Vagina (tissue), 2 donors: Measurements from ENCODE around the gene IKZF4. TPM values are rescaled to one million over a fixed set of nuclear protein-coding genes. Genes with fewer than 3 reads are reported as not detected.
"Not testable (repeated sequence)": the region's sequence is repeated elsewhere in the genome, so short reads cannot be mapped to it uniquely, and the experiment has no call there.

Source experiments
- DNase-seq, 2 donors: peaks; one replicate each; pipeline ENCODE4 v3.0.0-alpha.2; 2017; ENCODE audit errors: extremely low spot score in 2 of 2
- H3K27ac ChIP-seq: fragments of 200-600 bp; sonication (generic); one replicate; pipeline ENCODE4 v1.5.1; 2019
- H3K27me3 ChIP-seq: fragments of 200-600 bp; sonication (generic); one replicate; pipeline ENCODE4 v1.5.1; 2019
- H3K36me3 ChIP-seq, 2 donors: fragments of 200-600 bp; sonication (generic); one replicate each; pipeline ENCODE4 v1.5.1; 2017 to 2019
- H3K4me1 ChIP-seq: fragments of 200-600 bp; sonication (generic); one replicate; pipeline ENCODE4 v1.5.1; 2019
- H3K4me3 ChIP-seq, 2 donors: fragments of 200-600 bp; sonication (generic); 1 replicate in 1 of 2; 2 replicates in 1 of 2; pipeline ENCODE4 v1.5.1; 2016 to 2019
- H3K9me3 ChIP-seq: fragments of 200-600 bp; sonication (generic); one replicate; pipeline ENCODE4 v1.5.1; 2019
- POLR2A ChIP-seq, 2 donors: fragments of 450-650 bp; IDR thresholded peaks; one replicate each; pipeline ENCODE4 v1.6.1; 2017; ENCODE audit warnings: antibody characterized with exemption in 2 of 2, mild to moderate bottlenecking in 2 of 2, moderate library complexity in 2 of 2
- POLR2AphosphoS5 ChIP-seq, 2 donors: sonication (generic); formaldehyde crosslinking; IDR thresholded peaks; one replicate each; pipeline ENCODE4 v1.9.0; 2017; ENCODE audit warnings: antibody characterized with exemption in 2 of 2, mild to moderate bottlenecking in 2 of 2, low read depth in 1 of 2; ENCODE audit not compliant: insufficient read depth in 1 of 2
- intact Hi-C: fragments of 100-400 bp; cut with DNase I; formaldehyde crosslinking; loops from one replicate; pipeline ENCODE4 v1.15.1; 2023
- total RNA-seq: library from RNA; depleted of rRNA; stranded (reverse); fragments of >200 nt; gene quantifications from one replicate; pipeline ENCODE4 v1.2.3, GENCODE V29; 2016
- TF ChIP-seq, protein P1 (sequence below), 3 experiments: fragments of 450-650 bp in 2 of 3; fragments of 200-600 bp in 1 of 3; sonication (generic) in 1 of 3; IDR thresholded peaks; one replicate each; pipeline ENCODE4 v1.5.1; 2017 to 2019; ENCODE audit warnings: antibody characterized with exemption in 3 of 3, mild to moderate bottlenecking in 2 of 3, moderate library complexity in 2 of 3

IKZF4 gene
- total RNA-seq, 1 donor from 2014 or later: 4.4 TPM

DNA sequence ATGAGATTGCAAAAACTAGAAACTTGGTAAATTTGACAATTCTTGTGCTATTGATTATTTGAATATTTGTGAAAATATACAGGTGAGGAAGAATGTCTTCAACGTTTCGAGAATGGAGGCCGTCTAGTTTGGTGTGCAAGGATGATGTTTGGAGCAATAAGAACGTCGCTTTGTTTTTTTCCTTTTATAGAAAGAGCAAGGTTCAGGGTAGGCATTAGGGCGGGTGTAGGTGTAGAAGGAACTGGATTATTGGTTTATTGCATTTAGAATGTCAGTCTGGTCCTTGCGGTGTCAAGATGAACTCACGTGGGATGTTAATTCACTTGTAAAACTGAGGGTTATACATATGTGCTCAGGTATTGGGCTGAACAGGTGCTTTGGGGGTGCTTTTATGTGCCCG lies 22.0 kb downstream of the IKZF4 start:
- H3K4me3 ChIP-seq: peak overlapping the region; percentile 64 to 76

DNA sequence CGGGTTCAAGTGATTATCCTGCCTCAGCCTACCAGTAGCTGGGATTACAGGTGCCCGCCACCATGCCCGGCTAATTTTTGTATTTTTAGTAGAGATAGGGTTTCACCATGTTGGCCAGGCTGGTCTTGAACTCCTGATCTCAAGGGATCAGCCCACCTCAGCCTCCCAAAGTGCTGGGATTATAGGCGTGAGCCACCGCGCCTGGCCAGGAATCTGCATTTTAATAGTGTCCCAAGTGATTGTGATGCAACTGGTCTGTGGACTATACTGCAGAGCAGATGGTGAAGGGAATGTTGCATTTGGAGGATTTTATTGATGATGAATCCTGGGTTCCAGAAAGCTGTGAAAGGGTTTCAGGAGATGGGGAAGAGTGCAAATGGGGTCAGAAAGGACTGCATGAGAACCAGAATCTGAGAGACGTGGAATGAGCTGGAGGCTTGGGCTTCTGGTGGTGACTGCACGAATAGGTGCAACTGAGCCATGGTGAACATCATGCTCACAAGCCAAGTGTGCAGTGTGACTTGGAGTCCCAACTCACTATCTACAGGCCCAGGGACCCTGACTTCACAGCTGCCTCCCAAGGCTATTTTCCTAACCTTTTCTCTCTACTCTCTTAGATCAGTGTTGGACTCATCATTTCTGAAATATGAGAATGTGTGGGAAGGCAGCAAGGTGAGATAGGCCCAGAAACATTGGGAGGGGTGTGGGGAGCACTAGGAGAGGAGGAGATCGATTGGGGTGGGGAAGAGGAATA lies 25.4 kb downstream of the IKZF4 start:
- Histone ChIP-seq H3K27ac (no peak overlapping the region), H3K36me3 (peaks cover 0 to 21% of the 10 kb centered on the region in 2 donors), H3K9me3 (no peaks in the 10 kb centered on the region), H3K4me3 (no peak overlapping the region), H3K27me3 (no peaks in the 10 kb centered on the region), H3K4me1 (peaks cover 16% of the 10 kb centered on the region)
- TF ChIP-seq POLR2A (IDR thresholded peaks at IDR 0.05): no peak
- TF ChIP-seq, protein P1, sequence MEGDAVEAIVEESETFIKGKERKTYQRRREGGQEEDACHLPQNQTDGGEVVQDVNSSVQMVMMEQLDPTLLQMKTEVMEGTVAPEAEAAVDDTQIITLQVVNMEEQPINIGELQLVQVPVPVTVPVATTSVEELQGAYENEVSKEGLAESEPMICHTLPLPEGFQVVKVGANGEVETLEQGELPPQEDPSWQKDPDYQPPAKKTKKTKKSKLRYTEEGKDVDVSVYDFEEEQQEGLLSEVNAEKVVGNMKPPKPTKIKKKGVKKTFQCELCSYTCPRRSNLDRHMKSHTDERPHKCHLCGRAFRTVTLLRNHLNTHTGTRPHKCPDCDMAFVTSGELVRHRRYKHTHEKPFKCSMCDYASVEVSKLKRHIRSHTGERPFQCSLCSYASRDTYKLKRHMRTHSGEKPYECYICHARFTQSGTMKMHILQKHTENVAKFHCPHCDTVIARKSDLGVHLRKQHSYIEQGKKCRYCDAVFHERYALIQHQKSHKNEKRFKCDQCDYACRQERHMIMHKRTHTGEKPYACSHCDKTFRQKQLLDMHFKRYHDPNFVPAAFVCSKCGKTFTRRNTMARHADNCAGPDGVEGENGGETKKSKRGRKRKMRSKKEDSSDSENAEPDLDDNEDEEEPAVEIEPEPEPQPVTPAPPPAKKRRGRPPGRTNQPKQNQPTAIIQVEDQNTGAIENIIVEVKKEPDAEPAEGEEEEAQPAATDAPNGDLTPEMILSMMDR (IDR thresholded peaks at IDR 0.05): no peak
- no peak for TF ChIP-seq POLR2AphosphoS5 (IDR thresholded peaks at IDR 0.05; ENCODE audit: insufficient read depth in 1 of 2, low read depth in 1 of 2)
- DNase-seq: no peak
- intact Hi-C loops: no loop called here

More for the DNA sequence above, 22.0 kb downstream of the IKZF4 start:
- peaks cover 21% of the 10 kb centered on the region for H3K4me1 ChIP-seq
- H3K27ac ChIP-seq: peak overlapping the region; percentile 71
- DNase-seq: no peak
- H3K9me3 ChIP-seq: no peaks in the 10 kb centered on the region
- TF ChIP-seq POLR2A (IDR thresholded peaks at IDR 0.05) (no peak), POLR2AphosphoS5 (IDR thresholded peaks at IDR 0.05; ENCODE audit: insufficient read depth in 1 of 2, low read depth in 1 of 2) (no peak)
- TF ChIP-seq, protein P1 (IDR thresholded peaks at IDR 0.05): no peak
- H3K27me3 ChIP-seq: no peaks in the 10 kb centered on the region
- H3K36me3 ChIP-seq: peaks cover 0 to 21% of the 10 kb centered on the region in 2 donors
- intact Hi-C loops: no loop called here

DNA sequence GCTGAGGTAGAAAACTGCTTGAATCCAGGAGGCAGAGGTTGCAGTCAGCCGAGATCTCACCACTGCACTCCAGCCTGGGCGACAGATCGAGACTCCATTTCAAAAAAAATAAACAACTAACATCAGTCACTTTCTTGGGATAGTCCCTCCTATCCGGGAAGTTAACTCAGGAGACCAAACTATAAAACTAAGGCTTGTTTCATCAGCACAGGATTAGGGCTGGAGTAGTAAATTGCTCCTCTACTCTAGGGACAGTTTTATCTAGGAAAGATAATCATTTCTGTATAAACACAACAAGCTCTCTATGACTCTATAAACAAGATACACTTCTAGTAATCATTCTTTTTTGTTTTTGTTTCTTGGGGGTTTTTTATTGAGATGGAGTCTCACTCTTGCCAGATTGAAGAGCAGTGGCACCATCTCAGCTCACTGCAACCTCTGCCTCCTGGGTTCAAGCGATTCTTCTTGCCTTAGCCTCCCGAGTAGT lies 32.6 kb downstream of the IKZF4 start:
- Histone ChIP-seq H3K4me3 (no peak overlapping the region), H3K27me3 (no peaks in the 10 kb centered on the region), H3K36me3 (no peaks in the 10 kb centered on the region), H3K9me3 (no peaks in the 10 kb centered on the region), H3K27ac (no peak overlapping the region), H3K4me1 (no peaks in the 10 kb centered on the region)
- TF ChIP-seq, protein P1 (IDR thresholded peaks at IDR 0.05): no peak
- TF ChIP-seq POLR2A (IDR thresholded peaks at IDR 0.05) (no peak), POLR2AphosphoS5 (IDR thresholded peaks at IDR 0.05; ENCODE audit: insufficient read depth in 1 of 2, low read depth in 1 of 2) (no peak)
- intact Hi-C loops: no loop called here
- no peak for DNase-seq

DNA sequence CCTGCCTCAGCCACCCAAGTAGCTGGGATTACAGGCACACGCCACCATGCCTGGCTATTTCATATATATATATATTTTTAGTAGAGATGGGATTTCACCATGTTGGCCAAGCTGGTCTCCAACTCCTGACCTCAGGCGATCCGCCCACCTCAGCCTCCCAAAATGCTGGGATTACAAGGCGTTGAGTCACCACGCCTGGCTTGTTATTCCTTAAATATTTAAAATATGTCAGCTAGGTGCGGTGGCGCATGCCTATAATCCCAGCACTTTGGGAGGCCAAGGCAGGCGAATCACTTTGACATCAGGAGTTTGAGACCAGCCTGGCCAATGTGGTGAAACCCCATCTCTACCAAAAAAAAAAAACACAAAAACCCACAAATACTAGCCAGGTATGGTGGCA lies 39.1 kb downstream of the IKZF4 start:
- H3K4me1 ChIP-seq, H3K27me3 ChIP-seq, H3K9me3 ChIP-seq, H3K4me3 ChIP-seq, intact Hi-C loops, H3K36me3 ChIP-seq, DNase-seq, H3K27ac ChIP-seq: not testable (repeated sequence)

DNA sequence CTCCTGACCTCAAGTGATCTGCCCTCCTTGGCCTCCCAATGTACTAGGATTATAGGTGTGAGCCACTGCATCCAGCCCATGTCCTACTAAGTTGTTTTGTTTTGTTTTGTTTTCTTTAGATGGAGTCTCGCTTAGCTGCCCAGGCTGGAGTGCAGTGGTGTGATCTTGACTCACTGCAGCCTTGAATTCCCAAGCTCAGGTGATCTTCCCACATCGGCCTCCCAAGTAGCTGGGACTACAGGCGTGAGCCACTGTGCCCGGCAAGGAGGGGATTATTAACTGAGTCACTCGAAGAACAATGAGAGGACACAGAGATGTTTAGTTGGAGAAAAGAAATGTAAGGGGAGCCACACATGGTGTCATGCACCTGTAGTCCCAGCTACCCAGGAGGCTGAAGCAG lies 41.1 kb downstream of the IKZF4 start:
- Histone ChIP-seq H3K4me3 (no peak overlapping the region), H3K27ac (no peak overlapping the region), H3K4me1 (no peaks in the 10 kb centered on the region), H3K36me3 (no peaks in the 10 kb centered on the region), H3K27me3 (no peaks in the 10 kb centered on the region), H3K9me3 (no peaks in the 10 kb centered on the region)
- no peak for DNase-seq
- intact Hi-C loops: no loop called here
- no peak for TF ChIP-seq POLR2A (IDR thresholded peaks at IDR 0.05)
- TF ChIP-seq, protein P1 (IDR thresholded peaks at IDR 0.05): no peak
- TF ChIP-seq POLR2AphosphoS5 (IDR thresholded peaks at IDR 0.05; ENCODE audit: insufficient read depth in 1 of 2, low read depth in 1 of 2): no peak
